ENCODE data around the gene SOWAHC. TPM values are rescaled to one million over a fixed set of nuclear protein-coding genes. Genes with fewer than 3 reads are reported as not detected.

SOWAHC gene
- total and polyA plus RNA-seq, 2 of the 13 experiments (the other 11 are each of a cell fraction or from before 2014, with no cell fraction given), result 21.2 to 22.5 TPM

- TF ChIP-seq ZNF770 (CRISPR knock-in tag; IDR thresholded peaks at IDR 0.05) (peak; percentile 71), ZNF230 (CRISPR knock-in tag; IDR thresholded peaks at IDR 0.05) (peak; percentile 95), CSRNP2 (CRISPR knock-in tag; conservative IDR thresholded peaks at IDR 0.05; ENCODE audit: low read depth) (0 out of 2 replicates have a peak, but pooled peaks have one; percentile 33), ARID4A (CRISPR knock-in tag; IDR thresholded peaks at IDR 0.05; ENCODE audit: borderline replicate concordance) (peak; percentile 90; the same call in 1 of the 2 replicates), IRF9 (CRISPR knock-in tag; IDR thresholded peaks at IDR 0.05; ENCODE audit: borderline replicate concordance) (0 out of 2 replicates have a peak, but pooled peaks have one; percentile 68), ZNF780A (CRISPR knock-in tag; IDR thresholded peaks at IDR 0.05) (peak; percentile 91), ZSCAN12 (CRISPR knock-in tag; IDR thresholded peaks at IDR 0.05) (peak; percentile 98; the same call in 1 of the 2 replicates), ZBTB21 (CRISPR knock-in tag; IDR thresholded peaks at IDR 0.05) (no peak), CERS6 (CRISPR knock-in tag; IDR thresholded peaks at IDR 0.05) (no peak), SNAPC5 (CRISPR knock-in tag; IDR thresholded peaks at IDR 0.05; ENCODE audit: borderline replicate concordance) (no peak), ATRX (CRISPR knock-in tag; IDR thresholded peaks at IDR 0.05; ENCODE audit: borderline replicate concordance) (no peak), TCF12 (IDR thresholded peaks at IDR 0.05) (no peak), TCF12 (CRISPR knock-in tag; IDR thresholded peaks at IDR 0.05) (peak; percentile 96), ZNF598 (CRISPR knock-in tag; IDR thresholded peaks at IDR 0.05; ENCODE audit: borderline replicate concordance) (peak; percentile 95), ZBTB25 (CRISPR knock-in tag; IDR thresholded peaks at IDR 0.05) (peak; percentile 73), ATM (IDR thresholded peaks at IDR 0.05; ENCODE audit: borderline replicate concordance) (no peak), ZNF207 (IDR thresholded peaks at IDR 0.05; ENCODE audit: borderline replicate concordance) (no peak)
Measured at GRCh38 chr2:109644571-109645275, 30.6 kb downstream of the SOWAHC start (continued).
